Measurements from ENCODE around the gene GIT2.

The GIT2 gene

DNA sequence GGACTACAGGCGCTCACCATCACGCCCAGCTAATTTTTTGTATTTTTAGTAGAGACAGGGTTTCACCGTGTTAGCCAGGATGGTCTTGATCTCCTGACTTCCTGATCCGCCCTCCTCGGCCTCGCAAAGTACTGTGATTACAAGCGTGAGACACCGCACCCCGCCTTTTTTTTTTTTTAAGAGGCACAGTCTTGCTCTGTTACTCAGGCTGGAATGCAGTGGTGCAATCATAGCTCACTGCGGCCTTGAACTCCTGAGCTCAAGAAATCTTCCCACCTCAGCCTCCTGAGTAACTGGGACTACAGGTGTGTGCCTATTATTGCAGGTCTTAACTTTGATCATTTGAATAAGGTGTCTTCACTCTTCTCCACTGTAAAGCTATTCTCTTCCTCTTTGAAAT is 110.6 kb downstream of the GIT2 start:
- no peak for TF ChIP-seq CTCF (IDR thresholded peaks at IDR 0.05)

GRCh38 chr12:109883461-109883860 is 112.7 kb downstream of the GIT2 start:
- no peak overlapping the region for H3K27ac Mint-ChIP-seq
- H3K27me3 Mint-ChIP-seq (ENCODE audit: low read depth, poor library complexity), result peaks cover 12% of the 10 kb centered on the region
- no peaks in the 10 kb centered on the region for H3K9me3 Mint-ChIP-seq
- DNase-seq, result no peak
- no peak for TF ChIP-seq CTCF (IDR thresholded peaks at IDR 0.05)
- no peaks in the 10 kb centered on the region for H3K36me3 Mint-ChIP-seq (ENCODE audit: low read depth)
- no peak overlapping the region for H3K4me3 Mint-ChIP-seq
- H3K4me1 Mint-ChIP-seq, result peaks cover 23% of the 10 kb centered on the region

More for the DNA sequence above, 110.6 kb downstream of the GIT2 start:
- DNase-seq, result no peak
- Mint-ChIP-seq H3K4me3 (no peak overlapping the region), H3K27ac (no peak overlapping the region), H3K4me1 (peaks cover 16% of the 10 kb centered on the region), H3K36me3 (ENCODE audit: low read depth) (no peaks in the 10 kb centered on the region), H3K27me3 (ENCODE audit: low read depth, poor library complexity) (peaks cover 12% of the 10 kb centered on the region), H3K9me3 (no peaks in the 10 kb centered on the region)

- Mint-ChIP-seq H3K27ac (no peak overlapping the region), H3K4me3 (peak overlapping the region; percentile 85), H3K36me3 (ENCODE audit: low read depth) (no peaks in the 10 kb centered on the region), H3K4me1 (peaks cover 38% of the 10 kb centered on the region), H3K27me3 (ENCODE audit: low read depth, poor library complexity) (peaks cover 12% of the 10 kb centered on the region), H3K9me3 (no peaks in the 10 kb centered on the region)
- TF ChIP-seq CTCF (IDR thresholded peaks at IDR 0.05), result no peak
- no peak for DNase-seq
Measured at GRCh38 chr12:109881752-109882151, 114.4 kb downstream of the GIT2 start.

- Mint-ChIP-seq H3K27me3 (ENCODE audit: low read depth, poor library complexity) (peaks cover 12% of the 10 kb centered on the region), H3K4me3 (peak overlapping the region; percentile 85), H3K27ac (no peak overlapping the region), H3K36me3 (ENCODE audit: low read depth) (no peaks in the 10 kb centered on the region), H3K9me3 (no peaks in the 10 kb centered on the region), H3K4me1 (peaks cover 42% of the 10 kb centered on the region)
- no peak for DNase-seq
- TF ChIP-seq CTCF (IDR thresholded peaks at IDR 0.05), result no peak
Measured at GRCh38 chr12:109880938-109881337, 115.2 kb downstream of the GIT2 start.

- Mint-ChIP-seq H3K9me3 (no peaks in the 10 kb centered on the region), H3K27me3 (ENCODE audit: low read depth, poor library complexity) (peaks cover 15% of the 10 kb centered on the region), H3K4me1 (peaks cover 49% of the 10 kb centered on the region), H3K4me3 (peak within 1 kb of the TSS; percentile 97), H3K36me3 (ENCODE audit: low read depth) (no peaks in the 10 kb centered on the region), H3K27ac (no peak within 1 kb of the TSS)
- no peak for TF ChIP-seq CTCF (IDR thresholded peaks at IDR 0.05)
- peak; percentile 90 for DNase-seq
Measured at GRCh38 chr12:109880043-109880931, 115.9 kb downstream of the GIT2 start, which contains the start of gene GLTP. GLTP (minus strand) TSS chr12:109880541; CDS start chr12:109880374, 167 bp downstream.

Data from nephron progenitor cell (in vitro differentiated cells).